GM23338 (cell line): ENCODE measurements around the gene HUS1.

Experiments
- CREB1 ChIP-seq: fragments of 250-450 bp; sonication (Bioruptor Pico); IDR thresholded peaks from 2 replicates; pipeline ENCODE4 v1.5.0; 2020; ENCODE audit warnings: low read depth, mild to moderate bottlenecking, moderate library complexity
- POLR2AphosphoS5 ChIP-seq: IDR thresholded peaks from 2 replicates; pipeline ENCODE4 v1.6.1; 2016; ENCODE audit warnings: antibody characterized with exemption, low read depth
- TF ChIP-seq, protein P1 (sequence below), 2 experiments: fragments of 200-600 bp in 1 of 2; sonication (generic) in 1 of 2; conservative IDR thresholded peaks; 2 replicates each; pipeline versions ENCODE4 v1.5.1 to v1.6.1; 2016 to 2017; ENCODE audit warnings: antibody characterized with exemption in 2 of 2, low read depth in 2 of 2, mild to moderate bottlenecking in 2 of 2, moderate library complexity in 1 of 2

DNA sequence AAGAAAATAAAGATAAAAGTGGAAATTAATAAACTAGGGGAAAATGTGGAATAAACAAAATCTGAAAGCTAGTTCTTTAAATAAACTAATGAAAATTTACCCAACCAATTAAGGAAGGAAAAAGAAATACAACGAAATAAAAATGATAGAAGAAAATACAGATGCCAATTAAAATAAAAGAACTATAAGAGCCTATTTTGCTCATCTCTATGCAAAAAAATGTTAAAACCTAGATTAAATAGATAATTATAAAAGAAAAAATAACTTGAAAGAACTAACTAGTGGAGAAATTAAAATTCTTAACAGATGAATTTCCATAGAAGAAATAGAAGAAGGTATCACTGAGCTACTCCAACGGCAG, 63.8 kb downstream of the HUS1 start:
- TF ChIP-seq, protein P1, sequence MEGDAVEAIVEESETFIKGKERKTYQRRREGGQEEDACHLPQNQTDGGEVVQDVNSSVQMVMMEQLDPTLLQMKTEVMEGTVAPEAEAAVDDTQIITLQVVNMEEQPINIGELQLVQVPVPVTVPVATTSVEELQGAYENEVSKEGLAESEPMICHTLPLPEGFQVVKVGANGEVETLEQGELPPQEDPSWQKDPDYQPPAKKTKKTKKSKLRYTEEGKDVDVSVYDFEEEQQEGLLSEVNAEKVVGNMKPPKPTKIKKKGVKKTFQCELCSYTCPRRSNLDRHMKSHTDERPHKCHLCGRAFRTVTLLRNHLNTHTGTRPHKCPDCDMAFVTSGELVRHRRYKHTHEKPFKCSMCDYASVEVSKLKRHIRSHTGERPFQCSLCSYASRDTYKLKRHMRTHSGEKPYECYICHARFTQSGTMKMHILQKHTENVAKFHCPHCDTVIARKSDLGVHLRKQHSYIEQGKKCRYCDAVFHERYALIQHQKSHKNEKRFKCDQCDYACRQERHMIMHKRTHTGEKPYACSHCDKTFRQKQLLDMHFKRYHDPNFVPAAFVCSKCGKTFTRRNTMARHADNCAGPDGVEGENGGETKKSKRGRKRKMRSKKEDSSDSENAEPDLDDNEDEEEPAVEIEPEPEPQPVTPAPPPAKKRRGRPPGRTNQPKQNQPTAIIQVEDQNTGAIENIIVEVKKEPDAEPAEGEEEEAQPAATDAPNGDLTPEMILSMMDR (conservative IDR thresholded peaks at IDR 0.05; ENCODE audit: low read depth in 2 of 2), result no peak
- TF ChIP-seq POLR2AphosphoS5, result no peak
- no peak for TF ChIP-seq CREB1 (CRISPR knock-in tag)
